ENCODE measurements around the gene SEPTIN11. TPM values are rescaled to one million over a fixed set of nuclear protein-coding genes. Genes with fewer than 3 reads are reported as not detected.

Gene SEPTIN11
- polyA plus RNA-seq, 1 experiment, result 346 TPM

DNA sequence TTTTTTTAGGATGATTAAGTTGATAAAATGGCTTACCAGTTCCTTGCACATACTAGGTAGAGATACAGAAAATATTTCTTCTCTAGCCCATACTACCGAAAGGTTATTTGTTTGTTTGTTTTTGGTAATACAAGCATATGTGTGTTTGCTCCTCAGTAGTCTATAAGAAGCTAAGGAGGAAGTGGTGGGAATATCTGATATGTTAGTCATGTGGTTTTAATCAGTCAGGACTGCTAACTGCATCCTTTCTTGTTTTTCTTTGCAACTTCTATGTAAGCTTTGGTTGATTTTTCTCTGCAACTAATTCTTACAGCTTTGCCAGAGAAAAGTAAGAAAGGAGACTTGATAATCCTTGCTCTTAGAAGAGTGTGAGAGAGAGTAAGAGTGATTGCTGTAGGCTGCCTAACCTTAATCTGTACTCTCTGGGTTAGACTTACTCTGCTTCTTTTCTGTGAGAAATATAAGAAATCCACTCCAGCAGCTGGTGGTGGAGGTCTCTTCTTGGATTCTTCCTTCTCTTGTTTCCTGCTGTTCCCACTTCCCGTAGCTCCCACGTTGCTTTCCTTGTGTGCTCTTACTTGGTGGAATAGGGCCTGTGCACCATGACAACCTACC, 28.3 kb downstream of the SEPTIN11 start:
- Histone ChIP-seq H3K36me3 (ENCODE audit: control insufficient read depth, insufficient read depth, low read length) (peaks cover 7% of the 10 kb centered on the region), H3K27me3 (ENCODE audit: control insufficient read depth, insufficient read depth, low read length) (no peaks in the 10 kb centered on the region), H3K4me3 (ENCODE audit: low read depth, low read length) (no peak overlapping the region)
- CTCF ChIA-PET, result interaction anchor here (1.3 kb wide), 2 partner anchors 13 to 15 kb away, joined by 3 read pairs; no protein-coding TSS in a partner anchor
- no peak for TF ChIP-seq CTCF (IDR thresholded peaks at IDR 0.05; ENCODE audit: insufficient read depth, low read depth, low read length)
- DNase-seq (ENCODE audit: low read depth), result no peak
- POLR2A ChIA-PET, result interaction anchor here (1.1 kb wide), 1 partner anchor 21 kb away, joined by 27 read pairs; no protein-coding TSS in a partner anchor

- POLR2A ChIA-PET, result no interaction called here
- TF ChIP-seq CTCF (IDR thresholded peaks at IDR 0.05; ENCODE audit: insufficient read depth, low read depth, low read length), result no peak
- H3K36me3 ChIP-seq (ENCODE audit: control insufficient read depth, insufficient read depth, low read length), result peaks cover 6% of the 10 kb centered on the region
Observed at GRCh38 chr4:76979236-76979635, 29.7 kb downstream of the SEPTIN11 start.

DNA sequence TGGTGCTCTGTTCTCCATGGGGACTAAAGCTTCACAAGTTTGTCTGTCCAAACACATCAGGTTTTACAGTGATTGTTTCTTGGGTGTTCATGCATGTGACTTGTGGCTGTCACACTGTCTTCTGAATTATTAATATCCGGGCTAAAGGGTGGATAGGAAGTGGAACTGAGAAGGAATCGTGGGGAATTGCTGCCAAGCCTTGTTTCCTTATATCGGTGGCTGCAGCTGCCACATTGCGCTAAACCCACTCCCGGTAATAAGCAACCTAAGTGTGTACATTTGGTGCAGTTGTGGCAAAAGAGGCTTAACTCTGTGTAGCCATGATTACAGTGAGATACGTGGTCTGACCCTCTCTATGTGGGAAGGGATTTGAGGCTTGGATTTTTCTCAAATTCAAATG, 30.7 kb downstream of the SEPTIN11 start:
- H3K27me3 ChIP-seq (ENCODE audit: control insufficient read depth, insufficient read depth, low read length), result no peaks in the 10 kb centered on the region
- peaks cover 3% of the 10 kb centered on the region for H3K36me3 ChIP-seq (ENCODE audit: control insufficient read depth, insufficient read depth, low read length)
- CTCF ChIA-PET, result interaction anchor here (0.6 kb wide), 1 partner anchor 25 kb away, joined by 3 read pairs; no protein-coding TSS in a partner anchor
- no peak overlapping the region for H3K4me3 ChIP-seq (ENCODE audit: low read depth, low read length)
- POLR2A ChIA-PET, result no interaction called here
- no peak for DNase-seq (ENCODE audit: low read depth)
- TF ChIP-seq CTCF (IDR thresholded peaks at IDR 0.05; ENCODE audit: insufficient read depth, low read depth, low read length), result no peak

More at GRCh38 chr4:76979236-76979635, 29.7 kb downstream of the SEPTIN11 start:
- Histone ChIP-seq H3K4me3 (ENCODE audit: low read depth, low read length) (no peak overlapping the region), H3K27me3 (ENCODE audit: control insufficient read depth, insufficient read depth, low read length) (no peaks in the 10 kb centered on the region)
- CTCF ChIA-PET, result no interaction called here
- no peak for DNase-seq (ENCODE audit: low read depth)

GRCh38 chr4:76981644-76982043, 32.1 kb downstream of the SEPTIN11 start:
- Histone ChIP-seq H3K36me3 (ENCODE audit: control insufficient read depth, insufficient read depth, low read length) (peaks cover 3% of the 10 kb centered on the region), H3K27me3 (ENCODE audit: control insufficient read depth, insufficient read depth, low read length) (no peaks in the 10 kb centered on the region), H3K4me3 (ENCODE audit: low read depth, low read length) (no peak overlapping the region)
- no peak for DNase-seq (ENCODE audit: low read depth)
- ChIA-PET POLR2A (interaction anchor here (0.6 kb wide), 1 partner anchor 36 kb away, joined by 3 read pairs; no protein-coding TSS in a partner anchor), CTCF (interaction anchor here (0.6 kb wide), 1 partner anchor 975 kb away, joined by 4 read pairs; no protein-coding TSS in a partner anchor)
- no peak for TF ChIP-seq CTCF (IDR thresholded peaks at IDR 0.05; ENCODE audit: insufficient read depth, low read depth, low read length)

DNA sequence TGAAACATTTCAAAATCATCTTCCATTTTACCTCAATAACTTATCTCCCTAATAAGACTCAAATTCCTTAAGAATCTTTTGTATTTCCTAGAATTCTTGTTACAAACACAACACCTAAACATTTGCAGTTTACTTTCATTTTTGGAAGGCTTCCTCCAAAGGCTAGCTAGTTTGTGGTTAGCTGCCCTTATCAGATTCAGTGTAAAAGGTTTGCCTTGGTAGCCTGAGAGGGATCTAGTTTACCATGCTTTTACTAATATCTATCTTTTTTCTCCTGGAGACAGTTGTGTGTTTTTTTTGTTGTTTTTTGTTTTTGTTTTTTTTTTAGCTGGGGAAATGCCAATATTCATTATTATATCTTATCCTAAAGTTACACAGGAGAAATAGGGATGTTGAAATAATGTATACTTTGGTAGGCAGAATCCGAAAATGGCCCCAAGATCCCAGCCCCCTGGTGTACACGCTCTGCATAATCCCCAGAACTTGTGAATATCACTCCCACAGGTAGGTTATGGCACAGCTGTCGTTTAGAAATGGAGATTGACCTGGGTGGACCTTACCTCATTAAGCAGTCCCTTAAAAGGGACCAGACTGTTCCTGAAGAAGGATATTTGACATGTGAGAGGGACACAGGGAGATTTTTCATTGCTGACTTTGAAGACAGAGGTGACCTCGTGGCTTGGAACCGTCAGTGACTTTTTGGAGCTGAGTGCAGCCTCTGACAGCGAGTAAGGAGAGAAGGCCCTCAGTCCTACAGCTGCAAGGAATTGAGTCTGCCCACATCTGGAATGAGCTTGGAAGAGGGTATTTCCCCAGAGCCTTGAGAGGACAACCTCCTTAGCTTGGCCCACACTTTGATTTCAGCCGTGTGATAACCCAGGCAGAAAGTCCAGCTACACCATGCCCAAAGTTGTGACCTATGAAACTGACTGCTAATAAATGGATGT, 33.4 kb downstream of the SEPTIN11 start:
- H3K27me3 ChIP-seq (ENCODE audit: control insufficient read depth, insufficient read depth, low read length), result no peaks in the 10 kb centered on the region
- no peak for DNase-seq (ENCODE audit: low read depth)
- ChIA-PET CTCF (interaction anchor here (0.7 to 0.8 kb wide), 2 partner anchors 30 to 605 kb away, joined by 3 read pairs; no protein-coding TSS in a partner anchor), POLR2A (no interaction called here)
- 0 out of 2 replicates have a peak, but pooled peaks have one; percentile 13 for TF ChIP-seq CTCF (IDR thresholded peaks at IDR 0.05; ENCODE audit: insufficient read depth, low read depth, low read length)
- no peak overlapping the region for H3K4me3 ChIP-seq (ENCODE audit: low read depth, low read length)
- peaks cover 3% of the 10 kb centered on the region for H3K36me3 ChIP-seq (ENCODE audit: control insufficient read depth, insufficient read depth, low read length)
